PC-3 (cell line): ENCODE measurements around the gene MYO7A.

ENCODE experiments used
- CTCF ChIP-seq: fragments of 300-600 bp; sonication (generic); conservative IDR thresholded peaks from 2 replicates; pipeline ENCODE4 v1.5.1; 2017; ENCODE audit warnings: antibody characterized with exemption, low read depth, mild to moderate bottlenecking, low read length
- EZH2phosphoT487 ChIP-seq: fragments of 300-600 bp; sonication (generic); IDR thresholded peaks from 2 replicates; pipeline ENCODE4 v1.6.1; 2018; ENCODE audit warnings: mild to moderate bottlenecking, antibody characterized with exemption, low read length, borderline replicate concordance

DNA sequence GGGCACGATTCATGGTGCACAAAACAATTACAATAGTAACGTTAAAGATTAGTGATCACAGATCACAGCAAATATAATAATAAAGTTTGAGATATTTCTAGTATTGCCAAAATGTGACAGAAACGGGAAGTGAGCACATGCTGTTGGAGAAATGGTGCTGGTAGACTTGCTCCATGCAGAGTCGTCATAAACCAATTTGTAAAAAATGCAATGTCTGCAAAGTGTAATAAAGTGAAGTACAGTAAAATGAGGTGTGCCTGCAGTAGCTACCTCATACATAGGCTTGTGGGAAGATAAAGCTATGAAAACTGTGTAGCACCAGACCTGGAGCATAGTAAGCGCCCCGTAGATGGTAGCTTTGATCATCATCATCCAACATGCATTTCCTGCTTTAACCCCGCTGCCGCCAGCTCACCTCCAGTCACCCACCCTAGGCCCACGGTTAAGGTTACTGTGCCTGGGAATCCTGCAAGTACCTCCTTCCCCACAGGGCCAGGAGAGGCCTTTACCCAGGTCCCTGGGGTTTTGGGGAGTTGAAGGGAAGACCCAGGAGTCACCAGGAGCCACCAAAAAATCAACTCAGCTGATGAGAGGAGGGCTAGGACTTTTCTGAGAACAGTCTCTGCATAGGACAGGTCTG, 59.2 kb downstream of the MYO7A start:
- TF ChIP-seq CTCF (no peak), EZH2phosphoT487 (no peak)
